GM19043 (cell line): ENCODE measurements around the gene TEAD3.

Experiments
- ATAC-seq: cut with Tn5 transposase; IDR thresholded peaks from one replicate; pipeline ENCODE4 v1.9.1; 2021; ENCODE audit warnings: low read depth; ENCODE audit not compliant: unreplicated experiment

The TEAD3 gene

DNA sequence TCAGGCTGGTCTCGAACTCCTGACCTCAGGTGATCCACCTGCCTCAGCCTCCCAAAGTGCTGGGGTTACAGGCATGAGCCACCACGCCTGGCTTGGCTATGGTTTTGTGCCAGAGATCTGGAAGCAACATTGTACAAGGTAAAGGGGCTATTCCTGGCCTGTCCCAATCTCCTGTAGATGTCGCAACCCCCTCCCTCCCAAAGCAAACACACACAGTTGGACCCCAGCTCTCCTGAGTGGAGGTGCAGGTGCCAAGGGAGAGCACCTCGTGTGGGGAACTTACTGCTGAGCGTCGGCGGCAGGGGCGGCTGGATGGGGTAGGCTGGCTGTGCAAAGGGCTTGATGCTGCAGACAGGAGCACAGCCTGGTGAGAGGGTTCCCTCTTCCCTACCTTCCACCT, 19.9 kb downstream of the TEAD3 start:
- no peak for ATAC-seq

DNA sequence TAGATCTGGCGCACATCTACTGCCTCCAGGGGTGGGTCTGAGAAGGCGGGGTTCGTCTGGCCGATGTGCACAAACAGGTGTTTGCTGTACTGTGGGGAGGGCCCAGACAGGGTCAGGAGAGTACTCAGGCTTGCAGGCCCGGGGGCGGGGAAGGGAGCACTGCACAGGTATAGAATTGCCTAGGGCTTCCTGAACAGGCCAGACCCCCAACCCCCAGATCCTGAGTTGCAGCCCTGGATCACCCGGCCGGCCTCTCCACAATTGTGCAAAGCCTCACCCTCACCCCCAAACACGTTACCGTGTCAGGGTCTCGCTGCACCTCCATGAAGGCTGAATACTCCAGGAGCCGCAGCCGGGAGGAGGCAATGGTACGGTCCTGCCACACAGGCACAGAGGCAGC, 20.9 kb downstream of the TEAD3 start:
- ATAC-seq: no peak

DNA sequence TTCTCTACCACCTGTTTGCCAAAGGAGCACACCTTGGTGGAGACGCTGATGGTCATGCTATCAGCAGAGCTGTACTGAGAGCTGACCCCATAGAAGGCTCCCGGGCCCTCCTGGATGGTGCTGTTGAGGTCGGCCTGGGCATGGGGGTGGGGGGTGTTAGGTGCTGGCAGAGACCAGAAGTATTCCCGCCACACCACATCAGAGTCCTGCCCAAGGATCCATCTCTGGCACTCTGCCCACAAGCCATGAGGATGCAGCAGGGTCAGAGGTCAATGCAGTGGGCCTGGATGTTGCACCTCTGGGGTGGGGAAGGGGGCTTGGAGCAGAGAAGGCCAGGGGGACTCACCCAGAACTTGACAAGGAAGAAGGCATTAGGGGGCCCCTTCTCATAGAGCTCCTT, 21.3 kb downstream of the TEAD3 start:
- ATAC-seq: no peak

DNA sequence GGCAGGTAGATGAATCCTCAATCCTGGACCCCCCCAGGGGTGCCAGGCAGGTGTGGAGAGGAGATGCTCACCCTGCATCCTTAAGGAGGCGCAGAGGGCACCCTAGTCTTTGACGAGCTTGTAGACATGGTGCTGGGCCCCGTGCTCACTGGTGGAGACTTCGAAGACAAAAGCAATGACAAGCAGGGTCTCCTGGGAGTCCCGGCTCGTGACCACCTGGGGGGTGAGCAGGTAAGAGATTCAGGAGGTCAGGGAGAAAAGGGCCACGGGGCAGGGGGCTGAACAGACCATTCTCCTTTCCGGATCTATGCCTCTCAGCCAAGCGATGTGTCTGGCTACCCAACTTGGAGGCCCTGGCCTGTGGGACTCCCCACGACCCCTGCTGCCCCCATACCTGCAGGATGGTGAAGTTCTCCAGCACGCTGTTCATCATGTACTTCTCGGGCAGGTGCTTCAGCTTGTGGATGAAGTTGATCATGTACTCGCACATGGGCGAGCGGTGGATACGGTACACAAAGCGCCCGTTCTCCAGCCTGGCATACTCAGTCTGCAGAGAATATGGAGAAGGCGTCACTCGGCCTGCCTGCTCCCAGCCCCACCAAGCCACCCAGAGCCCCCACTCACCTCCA, 21.8 kb downstream of the TEAD3 start:
- ATAC-seq: no peak

DNA sequence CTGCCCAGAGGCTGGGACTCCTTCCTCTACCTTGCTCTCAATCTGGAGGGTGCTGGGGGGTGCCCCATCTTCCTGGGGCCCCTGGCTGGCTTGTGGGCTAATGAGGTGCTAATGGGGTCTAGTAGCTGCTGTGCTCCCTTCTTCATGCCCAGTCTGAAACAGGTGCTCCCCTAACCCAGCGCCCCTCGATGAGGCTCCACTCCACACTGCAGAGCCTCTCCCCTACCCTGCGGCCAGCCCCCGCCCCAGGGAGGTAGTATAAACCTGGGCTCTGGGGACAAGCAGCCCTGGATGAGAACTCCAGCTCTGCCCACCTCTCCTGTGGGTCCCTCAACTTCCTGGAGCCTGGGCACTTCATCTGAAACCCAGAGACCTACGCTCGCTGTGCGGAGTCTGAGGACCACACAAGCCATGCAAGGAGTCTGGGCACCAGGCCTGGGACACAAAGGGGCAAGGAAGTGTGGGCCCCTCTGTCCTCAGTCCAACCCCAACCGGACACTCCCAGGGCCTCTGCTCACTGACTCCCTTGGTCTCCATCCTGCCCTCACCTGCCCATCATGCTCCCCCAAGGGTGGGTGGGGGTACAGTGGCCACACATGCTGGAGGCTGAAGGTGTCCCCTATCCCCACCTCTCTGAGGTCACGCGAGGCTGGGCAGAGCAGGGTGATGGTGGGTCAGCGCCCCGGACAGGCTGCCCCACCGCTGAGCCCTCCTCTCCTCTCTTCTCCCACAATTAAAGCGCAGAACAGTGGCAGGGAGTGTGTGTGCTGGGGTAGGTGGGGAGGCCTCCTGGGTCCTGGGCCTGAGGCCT, 22.5 kb downstream of the TEAD3 start:
- ATAC-seq: no peak

DNA sequence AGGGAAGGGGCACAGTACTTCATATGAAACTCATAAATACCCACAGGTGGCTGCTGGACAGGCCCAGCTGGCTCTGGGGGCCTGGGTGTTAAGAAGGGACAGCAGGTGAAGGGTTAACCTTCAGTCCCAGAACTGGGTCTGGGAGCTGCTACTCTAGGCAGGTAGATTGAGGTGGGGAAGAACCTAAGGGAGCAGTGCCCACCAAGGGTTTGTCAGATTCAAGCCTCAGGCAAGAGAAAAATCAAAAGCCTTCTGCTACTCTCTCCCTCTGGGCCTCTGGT, 23.1 kb downstream of the TEAD3 start:
- ATAC-seq: no peak

DNA sequence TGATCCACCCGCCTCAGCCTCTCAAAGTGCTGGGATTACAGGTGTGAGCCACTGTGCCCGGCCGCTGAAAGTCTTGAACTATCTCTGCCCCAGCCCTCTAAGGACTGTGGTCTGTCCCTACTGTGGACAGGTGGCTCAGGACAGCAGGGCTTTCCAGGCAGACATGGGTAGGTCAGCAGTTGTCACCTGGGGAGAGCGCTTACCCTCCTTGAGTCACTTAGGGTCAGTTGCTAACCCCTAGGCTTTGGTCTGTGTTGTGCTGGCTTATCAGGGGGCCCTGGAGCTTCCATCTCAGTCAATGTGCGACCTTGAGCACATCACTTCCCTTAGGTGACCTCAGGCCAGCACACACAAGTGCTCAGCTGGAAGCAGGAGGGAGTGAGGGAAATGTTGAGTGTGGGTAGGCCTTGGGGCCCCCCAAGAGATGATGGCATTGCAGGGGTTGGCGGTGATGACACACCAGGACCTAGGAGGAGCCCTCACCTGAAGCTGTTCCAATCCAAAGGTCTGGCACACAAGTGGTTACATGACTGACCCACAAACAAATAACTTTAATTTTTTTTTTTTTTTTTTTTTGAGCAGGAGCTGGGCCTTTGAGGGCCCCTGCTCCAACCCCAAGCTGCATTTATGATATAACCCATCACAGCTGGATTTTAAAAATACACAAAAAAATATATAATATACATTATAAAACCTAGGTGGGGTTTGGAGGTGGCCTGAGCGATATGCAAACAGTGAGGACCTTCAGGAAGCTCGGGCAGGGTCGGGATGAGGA, 23.6 kb downstream of the TEAD3 start:
- ATAC-seq: no peak

DNA sequence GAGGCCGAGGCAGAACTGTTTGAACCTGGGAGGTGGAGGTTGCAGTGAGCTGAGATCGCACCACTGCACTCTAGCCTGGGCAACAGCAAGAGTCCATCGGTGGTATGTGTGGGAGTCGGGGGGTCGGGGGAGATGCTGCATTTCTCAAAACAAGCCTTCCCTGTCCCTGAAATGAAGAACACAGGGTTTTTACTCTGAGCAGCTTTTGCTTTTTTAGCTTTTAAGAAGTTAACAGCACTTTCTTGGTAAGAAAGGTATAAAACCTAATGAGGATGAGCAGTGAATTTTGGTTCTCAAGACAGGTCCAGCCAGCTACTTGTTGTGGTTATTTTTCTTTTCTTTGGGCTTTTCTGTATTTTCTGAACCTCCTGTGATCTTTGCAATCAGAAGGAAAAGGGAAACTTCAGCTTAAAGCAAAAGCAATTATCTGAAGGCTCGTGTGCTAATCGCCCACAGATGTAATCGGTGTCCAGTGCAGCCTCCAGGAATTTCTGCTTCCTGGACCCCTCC, 25.0 kb downstream of the TEAD3 start:
- no peak for ATAC-seq

DNA sequence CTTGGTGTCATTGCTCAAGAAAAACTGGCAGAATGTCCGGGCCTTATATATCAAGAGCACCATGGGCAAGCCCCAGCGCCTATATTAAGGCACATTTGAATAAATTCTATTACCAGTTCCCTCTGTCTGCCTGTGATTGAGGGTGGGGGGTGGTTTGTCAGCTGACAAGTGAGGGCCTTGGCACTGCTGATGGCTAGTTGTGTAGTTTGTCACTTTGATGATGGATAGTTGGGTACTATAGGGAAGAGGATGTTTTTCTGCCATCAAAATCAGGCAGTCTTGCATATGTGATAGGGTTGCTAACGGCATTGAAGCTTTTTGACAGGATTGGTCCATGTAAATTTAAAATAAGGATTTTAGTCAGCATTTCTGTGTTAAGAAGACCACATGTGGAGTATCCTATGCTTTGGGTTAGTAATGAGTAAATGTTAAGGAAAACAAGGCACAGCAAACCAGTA, 26.2 kb downstream of the TEAD3 start:
- ATAC-seq: no peak

DNA sequence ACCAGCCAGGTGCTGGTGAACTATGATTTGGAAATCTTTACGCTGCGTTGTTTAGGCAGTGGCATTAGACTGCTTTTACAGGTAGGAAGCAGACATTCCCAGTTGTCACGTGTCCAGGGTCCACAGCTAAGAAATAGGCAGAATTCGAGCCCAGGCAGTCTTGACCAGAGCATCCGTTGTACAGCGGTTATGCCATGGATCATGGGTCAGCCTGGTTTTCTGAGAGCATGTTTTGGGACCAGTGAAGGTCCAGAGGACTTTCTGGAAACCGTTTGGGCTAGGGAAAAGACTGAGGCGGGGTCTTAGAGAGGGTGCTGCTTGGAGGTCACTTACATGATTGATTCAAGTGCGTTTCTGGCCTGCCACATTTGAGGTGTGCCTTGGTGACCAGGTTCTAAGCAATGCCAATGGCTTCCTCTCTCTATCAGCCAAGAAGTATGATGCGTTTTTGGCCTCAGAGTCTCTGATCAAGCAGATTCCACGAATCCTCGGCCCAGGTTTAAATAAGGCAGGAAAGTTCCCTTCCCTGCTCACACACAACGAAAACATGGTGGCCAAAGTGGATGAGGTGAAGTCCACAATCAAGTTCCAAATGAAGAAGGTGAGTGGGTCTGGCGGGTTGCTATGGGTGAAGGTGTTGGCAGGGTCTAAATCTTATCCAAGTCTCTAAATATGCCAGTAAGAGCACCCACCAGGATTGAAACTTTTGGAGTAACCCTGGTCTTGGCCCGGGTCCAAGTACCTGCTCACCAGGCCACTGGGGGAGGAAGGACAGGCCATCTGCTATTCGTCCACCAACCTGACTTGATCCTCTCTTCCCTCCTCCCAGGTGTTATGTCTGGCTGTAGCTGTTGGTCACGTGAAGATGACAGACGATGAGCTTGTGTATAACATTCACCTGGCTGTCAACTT, 26.9 kb downstream of the TEAD3 start:
- ATAC-seq: no peak

DNA sequence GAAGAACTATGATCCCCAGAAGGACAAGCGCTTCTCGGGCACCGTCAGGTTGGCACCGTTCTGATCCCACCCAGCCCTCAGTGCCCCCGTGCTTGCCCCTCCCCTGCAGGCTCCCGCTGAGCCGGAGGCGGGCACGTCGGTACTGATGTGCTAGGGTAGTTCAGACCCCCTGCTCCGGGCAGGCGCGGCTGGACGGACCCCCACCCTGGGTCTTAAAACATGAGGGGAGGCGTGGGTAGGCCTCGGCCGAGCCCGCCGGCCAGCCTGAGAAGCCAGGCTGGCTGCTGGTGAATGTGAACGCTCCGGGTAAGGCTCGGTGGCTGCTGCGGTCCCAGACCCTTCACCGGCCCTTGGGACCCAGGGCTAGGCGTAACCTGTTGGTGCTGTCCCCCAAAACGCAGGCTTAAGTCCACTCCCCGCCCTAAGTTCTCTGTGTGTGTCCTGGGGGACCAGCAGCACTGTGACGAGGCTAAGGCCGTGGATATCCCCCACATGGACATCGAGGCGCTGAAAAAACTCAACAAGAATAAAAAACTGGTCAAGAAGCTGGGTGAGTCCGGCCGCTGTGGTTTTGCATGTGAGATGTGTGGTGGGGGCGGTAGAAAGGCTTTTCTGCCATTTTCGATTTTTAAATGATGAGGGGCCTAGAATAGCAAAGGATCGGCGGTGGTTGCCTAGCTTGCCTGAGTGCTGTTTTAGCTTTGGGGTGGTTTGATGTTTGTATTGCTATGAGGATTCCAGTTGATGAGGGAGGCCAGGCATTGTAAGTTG, 27.7 kb downstream of the TEAD3 start:
- ATAC-seq: no peak

DNA sequence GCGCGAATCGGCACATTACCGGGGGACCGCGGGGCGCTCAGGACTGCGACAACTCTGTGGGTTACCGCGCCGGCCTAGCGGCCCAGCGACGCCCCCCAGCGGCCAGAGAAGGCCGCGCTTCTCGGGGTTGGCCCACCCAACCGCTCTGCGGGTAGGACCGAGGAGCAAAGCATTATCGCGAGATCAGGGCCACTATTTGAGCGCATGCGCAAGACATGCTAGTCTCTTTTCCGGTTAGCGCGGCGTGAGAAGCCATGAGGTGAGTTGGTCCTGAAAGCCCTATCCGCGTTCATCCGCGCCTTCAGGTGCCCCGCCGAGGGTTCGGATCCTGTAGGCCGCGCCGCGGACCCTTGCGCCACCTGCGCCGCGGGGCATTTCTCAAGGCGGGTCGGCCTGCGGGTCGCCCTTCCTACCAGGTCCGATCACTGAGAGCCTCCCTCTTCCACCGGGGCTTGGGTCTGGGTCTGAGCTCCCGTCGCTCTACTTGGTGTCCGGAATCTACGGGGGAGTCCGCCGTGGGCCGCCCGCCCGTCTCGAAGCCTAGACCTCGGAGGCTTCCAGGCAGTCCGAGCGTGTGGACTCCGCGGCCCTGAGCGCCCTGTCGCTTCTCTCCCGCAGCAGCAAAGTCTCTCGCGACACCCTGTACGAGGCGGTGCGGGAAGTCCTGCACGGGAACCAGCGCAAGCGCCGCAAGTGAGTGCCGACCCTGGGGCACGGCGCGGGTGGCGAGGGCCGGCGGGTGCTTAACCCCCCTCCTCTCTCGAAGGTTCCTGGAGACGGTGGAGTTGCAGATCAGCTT, 28.5 kb downstream of the TEAD3 start, which contains the start of gene RPL10A:
Gene RPL10A (plus strand): TSS at position 221 of the 799 bp plus-strand sequence. CDS start 34 bp downstream, at position 255.
- peak; percentile 74 for ATAC-seq

DNA sequence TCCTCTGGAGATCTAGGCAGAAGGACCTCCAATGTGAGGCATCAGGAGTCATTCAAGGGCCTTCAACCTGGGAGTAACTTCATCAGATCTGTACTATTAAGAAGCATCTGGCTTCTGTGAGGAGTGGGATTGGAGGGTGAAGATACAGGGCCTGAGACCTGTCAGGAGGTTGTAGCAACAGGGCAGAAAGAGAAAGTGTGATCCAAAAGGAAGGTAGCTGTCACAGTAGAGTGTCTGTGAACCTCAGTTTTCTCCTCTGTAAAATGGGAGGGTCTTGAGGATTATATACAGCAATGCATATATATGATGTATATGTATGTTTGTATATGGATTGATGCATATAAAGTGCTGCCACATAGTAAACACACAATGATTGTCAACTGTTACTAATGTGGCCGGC, 31.2 kb downstream of the TEAD3 start:
- ATAC-seq: no peak

DNA sequence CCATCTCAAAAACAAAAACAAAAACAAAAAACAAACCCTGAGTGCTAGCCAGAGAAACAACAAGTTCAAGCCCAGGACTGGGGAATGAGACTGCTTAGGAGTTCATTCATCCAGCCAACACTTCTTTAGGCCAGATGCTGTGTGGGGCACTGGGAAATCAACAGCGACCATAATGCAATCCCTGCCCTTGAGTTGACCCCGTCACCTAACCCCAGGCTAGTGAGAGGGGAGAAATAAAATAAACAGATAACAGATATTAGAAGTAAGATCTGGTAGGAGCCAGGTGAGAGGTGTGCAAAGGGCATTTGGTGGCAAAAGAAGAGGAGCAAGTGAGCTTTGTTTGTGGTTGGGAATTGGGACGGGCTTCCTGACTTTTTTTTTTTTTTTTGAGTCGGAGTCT, 33.6 kb downstream of the TEAD3 start:
- ATAC-seq: no peak

DNA sequence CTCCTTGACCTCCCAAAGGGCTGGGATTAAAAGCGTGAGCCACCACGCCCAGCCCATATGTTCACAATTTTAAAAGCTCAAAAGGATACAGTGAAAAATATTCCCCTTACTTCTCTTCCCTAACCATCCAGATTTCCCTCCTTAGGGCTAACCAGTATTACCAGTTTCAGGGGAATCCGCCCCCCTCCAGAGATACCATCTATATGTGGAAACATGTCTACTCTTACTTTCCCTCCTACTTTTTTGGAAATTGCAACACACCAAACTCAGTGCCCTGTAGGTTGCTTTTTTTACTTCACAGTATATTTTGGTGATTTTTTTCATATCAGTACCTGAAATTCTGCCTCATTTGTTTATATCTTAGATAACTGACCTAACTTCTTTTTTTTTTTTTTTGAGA, 35.6 kb downstream of the TEAD3 start:
- ATAC-seq: no peak

DNA sequence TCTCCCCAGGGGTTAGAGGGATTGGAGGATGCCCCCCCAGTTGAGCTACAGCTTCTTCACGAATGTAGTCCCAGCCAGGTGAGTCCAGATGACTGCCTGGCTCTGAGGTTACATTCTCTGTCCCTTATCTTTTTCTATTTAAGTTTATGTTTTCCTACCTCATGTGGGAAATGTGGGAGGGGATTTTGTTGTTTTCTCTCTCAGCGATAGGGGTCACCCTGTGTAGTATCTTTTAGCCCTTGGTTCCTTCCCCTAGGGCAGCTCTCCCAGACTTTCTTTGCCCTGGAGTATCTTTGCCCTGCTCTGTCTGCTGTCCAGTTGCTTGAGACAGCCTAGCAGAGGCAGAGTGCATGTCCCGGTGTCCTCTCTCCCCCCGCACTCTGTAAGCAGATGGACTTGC, 39.0 kb downstream of the TEAD3 start:
- ATAC-seq: no peak

DNA sequence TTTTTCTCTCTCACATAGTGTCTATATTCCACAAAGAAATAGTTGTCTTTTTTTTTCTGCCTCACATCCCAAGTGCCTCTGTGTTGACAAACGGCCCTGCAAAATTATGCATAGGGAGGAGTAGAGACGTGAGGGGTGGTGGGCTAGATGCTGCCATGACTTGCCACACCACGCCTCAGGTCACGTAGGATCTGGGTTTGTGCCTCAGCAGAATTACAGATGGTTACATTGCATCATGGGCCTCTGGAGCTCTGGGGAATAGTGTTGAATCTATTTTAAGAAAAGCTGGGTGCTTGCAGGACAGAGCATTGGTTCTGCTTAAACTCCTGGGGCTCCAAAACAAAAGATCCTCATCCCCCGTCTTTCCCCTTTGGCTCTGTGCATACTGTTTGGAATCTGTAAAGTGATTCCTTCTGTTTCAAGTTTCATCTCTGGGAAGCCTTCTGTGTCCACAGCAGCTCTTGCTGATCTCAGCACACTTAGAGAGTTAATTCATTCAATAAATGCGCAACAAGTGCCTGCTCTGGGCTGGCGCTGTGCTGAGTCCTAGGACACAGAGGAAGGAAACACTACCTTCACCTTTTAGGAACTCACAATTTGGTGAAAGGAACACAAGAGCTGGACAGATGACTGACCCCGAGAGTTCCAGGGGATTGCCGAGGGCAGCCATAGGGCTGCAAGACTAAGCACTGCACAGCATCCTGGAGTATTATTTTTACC, 42.3 kb downstream of the TEAD3 start:
- no peak for ATAC-seq

DNA sequence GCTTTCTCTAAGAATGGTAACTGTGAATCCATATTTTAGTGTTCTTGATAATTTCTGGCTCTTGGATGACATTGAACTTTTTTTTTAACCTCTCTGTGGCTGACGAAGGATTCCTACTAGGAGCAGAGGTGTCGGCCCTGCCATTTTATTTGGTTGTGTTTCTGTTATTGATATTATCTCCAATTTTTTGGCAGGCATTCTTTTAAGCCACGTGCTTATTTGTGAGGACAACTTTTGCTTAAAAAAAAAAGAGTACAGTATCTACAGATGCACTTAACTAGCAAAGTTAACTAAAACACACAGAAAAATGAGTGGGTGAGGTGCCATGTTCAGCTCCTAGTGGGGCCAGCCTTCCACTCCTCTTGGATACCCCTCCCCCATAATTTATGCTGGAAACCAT, 43.6 kb downstream of the TEAD3 start:
- no peak for ATAC-seq
